Mesothelial cell of epicardium (in vitro differentiated cells): ENCODE data around the gene TAOK2. TPM values are rescaled to one million over a fixed set of nuclear protein-coding genes. Genes with fewer than 3 reads are reported as not detected.

ENCODE experiments used
- DNase-seq, 2 experiments: peaks; one replicate each; pipeline ENCODE4 v3.0.0; 2021; ENCODE audit warnings: low spot score in 2 of 2; ENCODE audit not compliant: unreplicated experiment in 2 of 2
- H3K27ac Mint-ChIP-seq: 2 replicates; pipeline ENCODE4 v1.8.0; 2021; ENCODE audit warnings: mixed read lengths
- H3K27me3 Mint-ChIP-seq: 2 replicates; pipeline ENCODE4 v1.8.0; 2021; ENCODE audit warnings: low read depth, mixed read lengths
- H3K36me3 Mint-ChIP-seq: 2 replicates; pipeline ENCODE4 v1.8.0; 2021; ENCODE audit warnings: mixed read lengths
- H3K4me1 Mint-ChIP-seq: 2 replicates; pipeline ENCODE4 v1.8.0; 2021; ENCODE audit warnings: mixed read lengths
- H3K4me3 Mint-ChIP-seq: 2 replicates; pipeline ENCODE4 v1.8.0; 2021; ENCODE audit warnings: mild to moderate bottlenecking, moderate library complexity, mixed read lengths
- H3K9me3 Mint-ChIP-seq: 2 replicates; pipeline ENCODE4 v1.8.0; 2021; ENCODE audit warnings: mixed read lengths
- CTCF ChIP-seq: fragments of 200-600 bp; sonication (generic); IDR thresholded peaks from one replicate; pipeline ENCODE4 v1.5.0; 2021; ENCODE audit warnings: antibody characterized with exemption; ENCODE audit not compliant: unreplicated experiment
- total RNA-seq: library from RNA; stranded (reverse); gene quantifications from 3 replicates; pipeline ENCODE4 v1.2.1, GENCODE V29; 2021

The TAOK2 gene
- 47.3 to 51.3 TPM (median 48.3 TPM) in 3 replicates for total RNA-seq

DNA sequence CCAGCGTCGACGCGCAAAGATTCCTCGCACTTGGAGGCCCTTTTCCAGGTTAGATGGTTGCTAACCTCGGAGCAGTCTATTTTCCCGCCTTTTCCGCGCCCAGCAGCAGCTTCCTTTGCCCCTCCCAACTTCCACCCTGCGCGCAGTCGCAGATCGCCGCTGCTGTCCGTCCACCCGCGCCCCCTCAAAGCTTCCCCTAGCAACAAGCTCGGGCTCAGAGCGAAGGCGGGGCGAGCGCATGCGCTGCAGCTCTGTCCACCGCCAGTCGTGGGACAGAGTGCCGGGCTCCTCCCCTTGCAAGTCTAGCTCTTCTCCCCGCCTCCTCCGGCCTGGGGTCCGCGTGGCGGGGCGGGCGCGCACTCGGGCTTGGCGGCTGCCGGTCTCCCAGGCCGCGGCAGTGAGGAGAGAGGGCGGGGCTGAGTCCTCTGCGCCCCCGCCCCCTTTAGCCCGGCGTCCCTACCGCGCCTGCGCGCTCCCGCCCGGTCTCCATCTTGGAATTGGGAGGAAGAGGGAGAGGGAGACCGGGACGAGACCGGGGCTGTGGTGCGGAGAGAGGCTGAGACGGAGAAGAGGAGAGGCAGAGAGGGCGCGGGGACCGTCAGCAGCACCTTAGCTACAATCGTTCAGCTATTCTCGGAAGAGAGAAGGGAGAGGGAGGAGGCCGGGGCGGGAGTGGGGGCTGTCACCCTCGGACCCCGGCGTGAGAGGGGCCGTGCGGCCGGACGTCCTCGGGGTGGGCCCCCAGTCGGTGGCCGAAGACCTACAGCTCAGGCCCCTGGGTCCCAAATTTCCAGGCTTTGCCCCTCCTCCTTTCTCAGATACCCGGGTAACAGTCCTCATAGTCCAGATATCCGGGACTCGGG lies at the start of gene TAOK2:
Gene TAOK2 (plus strand): TSS at position 485 of the 863 bp plus-strand sequence. CDS start 3,905 bp downstream, outside the sequence.
- H3K36me3 Mint-ChIP-seq, result peaks cover 31% of the 10 kb centered on the region
- peak within 1 kb of the TSS; percentile 95 for H3K4me3 Mint-ChIP-seq
- no peaks in the 10 kb centered on the region for H3K27me3 Mint-ChIP-seq
- DNase-seq, result peak; percentile 99 to 100
- H3K27ac Mint-ChIP-seq, result peak within 1 kb of the TSS; percentile 91
- peaks cover 29% of the 10 kb centered on the region for H3K4me1 Mint-ChIP-seq
- no peak for TF ChIP-seq CTCF
- H3K9me3 Mint-ChIP-seq, result peaks cover 4% of the 10 kb centered on the region

DNA sequence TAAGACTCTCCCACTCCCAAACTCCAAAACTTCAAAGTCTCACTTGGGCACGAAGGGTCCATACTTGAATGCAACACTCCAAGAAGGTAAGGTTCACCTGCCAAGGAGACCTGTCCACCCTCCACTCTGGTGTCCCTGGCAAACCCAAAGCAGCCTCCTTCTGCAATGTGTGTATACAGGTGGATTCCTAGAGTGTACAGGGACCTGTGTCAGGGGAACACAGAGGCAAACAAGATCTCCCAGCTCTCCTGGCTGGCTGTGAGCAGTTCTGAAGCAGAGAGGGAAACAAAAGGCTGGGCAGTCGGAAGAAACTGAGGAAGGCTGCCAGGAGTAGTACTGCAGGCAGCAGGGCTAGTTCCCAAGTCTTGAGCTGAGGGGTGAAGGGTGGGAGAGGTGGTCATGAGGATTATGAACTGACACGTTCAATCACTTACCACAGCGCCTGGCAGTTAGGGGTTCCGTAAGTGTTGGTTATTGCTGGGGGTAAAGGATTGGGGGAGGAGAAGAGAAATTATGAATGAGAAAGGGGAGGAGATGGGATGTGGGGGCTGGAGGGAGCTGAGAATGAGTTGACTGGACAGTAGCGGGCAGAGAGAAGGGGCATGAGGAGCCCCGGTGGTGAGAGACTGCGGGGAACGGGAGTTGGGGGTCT lies 48.4 kb upstream of the TAOK2 start:
- Mint-ChIP-seq H3K4me1 (peaks cover 31% of the 10 kb centered on the region), H3K27ac (peak overlapping the region; percentile 92), H3K9me3 (no peaks in the 10 kb centered on the region), H3K4me3 (peak overlapping the region; percentile 95), H3K36me3 (peaks cover 12% of the 10 kb centered on the region), H3K27me3 (no peaks in the 10 kb centered on the region)
- DNase-seq, result no peak
- no peak for TF ChIP-seq CTCF

GRCh38 chr16:29925781-29926710 lies 47.6 kb upstream of the TAOK2 start, which contains the start of gene KCTD13:
Gene KCTD13 (minus strand): TSS chr16:29926226. CDS start chr16:29926033, 193 bp downstream.
- no peaks in the 10 kb centered on the region for H3K27me3 Mint-ChIP-seq
- H3K27ac Mint-ChIP-seq, result peak within 1 kb of the TSS; percentile 98

DNA sequence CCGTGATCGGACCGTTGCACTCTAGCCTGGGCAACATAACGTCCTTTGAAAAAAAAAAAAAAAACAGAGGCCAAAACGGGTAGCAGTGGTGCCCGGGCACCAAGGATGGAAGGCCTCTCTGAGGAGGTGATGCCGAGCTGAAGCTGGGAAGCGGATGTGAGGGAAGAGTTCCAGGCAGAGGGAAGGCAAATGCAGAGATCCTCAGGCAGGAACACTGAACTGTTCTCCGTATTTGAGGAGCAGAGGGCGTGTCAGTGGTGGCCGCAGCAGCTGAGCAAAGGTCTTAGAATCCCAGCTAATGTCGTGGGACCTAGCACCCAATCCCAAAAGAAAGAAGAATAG lies 47.0 kb upstream of the TAOK2 start:
- Mint-ChIP-seq H3K4me1 (peaks cover 31% of the 10 kb centered on the region), H3K27me3 (no peaks in the 10 kb centered on the region), H3K9me3 (no peaks in the 10 kb centered on the region), H3K36me3 (no peaks in the 10 kb centered on the region), H3K4me3 (peak overlapping the region; percentile 95), H3K27ac (peak overlapping the region; percentile 98)
- no peak for DNase-seq
- no peak for TF ChIP-seq CTCF

More at GRCh38 chr16:29925781-29926710, 47.6 kb upstream of the TAOK2 start, which contains the start of gene KCTD13:
- DNase-seq, result peak; percentile 88 to 97
- Mint-ChIP-seq H3K36me3 (peaks cover 3% of the 10 kb centered on the region), H3K9me3 (no peaks in the 10 kb centered on the region), H3K4me1 (peaks cover 31% of the 10 kb centered on the region), H3K4me3 (peak within 1 kb of the TSS; percentile 95)
- no peak for TF ChIP-seq CTCF
